HepG2 (cell line): ENCODE measurements around the gene CD28. TPM values are rescaled to one million over a fixed set of nuclear protein-coding genes. Genes with fewer than 3 reads are reported as not detected.

Source experiments
- HDAC1 ChIP-seq: sonication (generic); formaldehyde crosslinking; IDR thresholded peaks from 2 replicates; pipeline ENCODE4 v1.5.1; 2020; ENCODE audit warnings: mild to moderate bottlenecking, missing genetic modification reagents
- HMG20B ChIP-seq: conservative IDR thresholded peaks from 2 replicates; pipeline ENCODE4 v1.6.1; 2016; ENCODE audit warnings: missing genetic modification reagents, missing compliant biosample characterization
- PRPF4 ChIP-seq: fragments of 200-400 bp; formaldehyde crosslinking; IDR thresholded peaks from 2 replicates; pipeline ENCODE4 v1.6.1; 2016; ENCODE audit warnings: low read length, low read depth; ENCODE audit not compliant: poor library complexity, severe bottlenecking
- RARG ChIP-seq: sonication (generic); formaldehyde crosslinking; IDR thresholded peaks from 2 replicates; pipeline ENCODE4 v1.4.0; 2020; ENCODE audit warnings: low read depth, mild to moderate bottlenecking, missing genetic modification reagents
- THAP11 ChIP-seq: IDR thresholded peaks from 2 replicates; pipeline ENCODE4 v1.6.1; 2016; ENCODE audit warnings: missing biosample characterization, missing genetic modification reagents
- ZMAT3 ChIP-seq: sonication (generic); formaldehyde crosslinking; conservative IDR thresholded peaks from 2 replicates; pipeline ENCODE4 v1.7.0; 2021; ENCODE audit warnings: missing genetic modification reagents
- ZNF230 ChIP-seq: sonication (generic); formaldehyde crosslinking; IDR thresholded peaks from 2 replicates; pipeline ENCODE4 v1.4.0; 2020; ENCODE audit warnings: mild to moderate bottlenecking, missing genetic modification reagents
- ZNF24 ChIP-seq: fragments of 450-650 bp; IDR thresholded peaks from 2 replicates; pipeline ENCODE4 v1.6.1; 2017; ENCODE audit warnings: antibody characterized with exemption, mild to moderate bottlenecking
- ZNF547 ChIP-seq: sonication (generic); formaldehyde crosslinking; IDR thresholded peaks from 2 replicates; pipeline ENCODE4 v1.5.1; 2020; ENCODE audit warnings: mild to moderate bottlenecking, missing genetic modification reagents
- ZNF556 ChIP-seq: sonication (generic); formaldehyde crosslinking; IDR thresholded peaks from 2 replicates; pipeline ENCODE4 v1.4.0; 2020; ENCODE audit warnings: mild to moderate bottlenecking, missing genetic modification reagents, borderline replicate concordance
- polyA plus RNA-seq, 8 experiments: library from polyadenylated mRNA; depleted of rRNA in 3 of 8; stranded (reverse) in 7 of 8; unstranded in 1 of 8; fragments of >200 nt; fragmentation: Illumina TruSeq in 4 of 8; extraction: Trizol in 4 of 8; gene quantifications; 2 replicates each; pipeline versions ENCODE4 v1.2.1 to v1.2.3, GENCODE V29; 2011 to 2016; ENCODE audit warnings: low read depth in 4 of 8, missing spikeins in 1 of 8, mixed read lengths in 1 of 8; ENCODE audit not compliant: insufficient read depth in 1 of 8
- total RNA-seq, 5 experiments: library from RNA; depleted of rRNA; stranded (reverse); fragments of >200 nt; fragmentation: Illumina TruSeq; extraction: Trizol; gene quantifications; 2 replicates each; pipeline ENCODE4 v1.2.3, GENCODE V29; 2016; ENCODE audit warnings: low read depth in 1 of 5
- TF ChIP-seq, protein P1 (sequence below): sonication (generic); formaldehyde crosslinking; IDR thresholded peaks from 2 replicates; pipeline ENCODE4 v1.8.0; 2022; ENCODE audit warnings: mild to moderate bottlenecking, missing genetic modification reagents, borderline replicate concordance
- TF ChIP-seq, protein P2 (sequence below): IDR thresholded peaks from 2 replicates; pipeline ENCODE4 v1.6.1; 2016; ENCODE audit warnings: mild to moderate bottlenecking
- TF ChIP-seq, protein P3 (sequence below): sonication (generic); formaldehyde crosslinking; IDR thresholded peaks from 2 replicates; pipeline ENCODE4 v1.4.0; 2020; ENCODE audit warnings: missing genetic modification reagents, mild to moderate bottlenecking, borderline replicate concordance
- TF ChIP-seq, protein P4 (sequence below): sonication (generic); IDR thresholded peaks from 2 replicates; pipeline ENCODE4 v1.6.1; 2016; ENCODE audit warnings: low read depth, borderline replicate concordance
- TF ChIP-seq, protein P5 (sequence below): sonication (generic); formaldehyde crosslinking; conservative IDR thresholded peaks from 2 replicates; pipeline ENCODE4 v1.8.0; 2022; ENCODE audit warnings: mild to moderate bottlenecking, moderate library complexity, missing genetic modification reagents
- TF ChIP-seq, protein P6 (sequence below): sonication (generic); formaldehyde crosslinking; IDR thresholded peaks from 2 replicates; pipeline ENCODE4 v1.4.0; 2020; ENCODE audit warnings: missing genetic modification reagents
- TF ChIP-seq, protein P7 (sequence below): sonication (generic); formaldehyde crosslinking; conservative IDR thresholded peaks from 2 replicates; pipeline ENCODE4 v1.4.0; 2020; ENCODE audit warnings: missing genetic modification reagents

Gene CD28
- total and polyA plus RNA-seq, 2 of the 13 experiments (the other 11 are each of a cell fraction or from before 2014, with no cell fraction given) = not detected

DNA sequence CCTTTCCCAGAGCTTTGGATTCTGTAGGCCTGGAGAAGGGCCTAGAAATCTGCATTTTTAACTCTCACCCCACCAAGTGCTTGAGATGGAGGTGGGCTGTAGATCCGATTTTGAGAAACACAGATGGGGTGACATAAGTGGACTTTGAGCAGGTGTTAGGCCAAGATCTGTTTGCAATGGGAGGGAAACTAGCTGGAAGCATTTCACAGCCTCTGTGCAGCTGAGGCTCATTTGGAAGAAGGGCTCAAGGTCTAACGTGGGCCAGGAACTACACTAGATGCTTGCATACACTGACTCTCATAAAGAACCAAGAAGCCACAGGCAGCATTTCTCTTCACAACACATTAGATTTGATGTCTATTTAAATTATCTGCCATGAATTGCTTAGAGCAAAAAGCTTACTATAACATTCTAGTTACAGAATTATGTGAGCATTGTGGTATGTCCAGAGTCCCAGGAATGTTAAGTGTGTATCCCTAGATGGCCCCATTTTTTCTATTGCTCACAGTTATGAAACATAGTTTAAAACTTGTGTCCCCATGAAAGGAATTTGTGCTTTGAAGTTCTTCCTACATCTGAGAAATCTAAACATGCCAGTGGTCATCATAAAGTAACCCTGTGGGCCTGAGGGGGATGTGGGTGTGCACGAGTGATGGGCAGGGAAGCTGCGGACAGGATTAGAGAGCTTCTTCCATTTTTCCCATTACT is 77.2 kb downstream of the CD28 start (continued):
- TF ChIP-seq, protein P1, sequence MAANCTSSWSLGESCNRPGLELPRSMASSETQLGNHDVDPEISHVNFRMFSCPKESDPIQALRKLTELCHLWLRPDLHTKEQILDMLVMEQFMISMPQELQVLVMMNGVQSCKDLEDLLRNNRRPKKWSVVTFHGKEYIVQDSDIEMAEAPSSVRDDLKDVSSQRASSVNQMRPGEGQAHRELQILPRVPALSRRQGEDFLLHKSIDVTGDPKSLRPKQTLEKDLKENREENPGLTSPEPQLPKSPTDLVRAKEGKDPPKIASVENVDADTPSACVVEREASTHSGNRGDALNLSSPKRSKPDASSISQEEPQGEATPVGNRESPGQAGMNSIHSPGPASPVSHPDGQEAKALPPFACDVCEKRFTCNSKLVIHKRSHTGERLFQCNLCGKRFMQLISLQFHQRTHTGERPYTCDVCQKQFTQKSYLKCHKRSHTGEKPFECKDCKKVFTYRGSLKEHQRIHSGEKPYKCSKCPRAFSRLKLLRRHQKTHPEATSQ (CRISPR knock-in tag) = 0 out of 2 replicates have a peak, but pooled peaks have one; percentile 46
- 0 out of 2 replicates have a peak, but pooled peaks have one; percentile 19 for TF ChIP-seq ZNF24
- TF ChIP-seq, protein P2, sequence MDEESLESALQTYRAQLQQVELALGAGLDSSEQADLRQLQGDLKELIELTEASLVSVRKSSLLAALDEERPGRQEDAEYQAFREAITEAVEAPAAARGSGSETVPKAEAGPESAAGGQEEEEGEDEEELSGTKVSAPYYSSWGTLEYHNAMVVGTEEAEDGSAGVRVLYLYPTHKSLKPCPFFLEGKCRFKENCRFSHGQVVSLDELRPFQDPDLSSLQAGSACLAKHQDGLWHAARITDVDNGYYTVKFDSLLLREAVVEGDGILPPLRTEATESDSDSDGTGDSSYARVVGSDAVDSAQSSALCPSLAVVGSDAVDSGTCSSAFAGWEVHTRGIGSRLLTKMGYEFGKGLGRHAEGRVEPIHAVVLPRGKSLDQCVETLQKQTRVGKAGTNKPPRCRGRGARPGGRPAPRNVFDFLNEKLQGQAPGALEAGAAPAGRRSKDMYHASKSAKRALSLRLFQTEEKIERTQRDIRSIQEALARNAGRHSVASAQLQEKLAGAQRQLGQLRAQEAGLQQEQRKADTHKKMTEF (CRISPR knock-in tag) = peak; percentile 63; the same call in 1 of the 2 replicates
- TF ChIP-seq, protein P3, sequence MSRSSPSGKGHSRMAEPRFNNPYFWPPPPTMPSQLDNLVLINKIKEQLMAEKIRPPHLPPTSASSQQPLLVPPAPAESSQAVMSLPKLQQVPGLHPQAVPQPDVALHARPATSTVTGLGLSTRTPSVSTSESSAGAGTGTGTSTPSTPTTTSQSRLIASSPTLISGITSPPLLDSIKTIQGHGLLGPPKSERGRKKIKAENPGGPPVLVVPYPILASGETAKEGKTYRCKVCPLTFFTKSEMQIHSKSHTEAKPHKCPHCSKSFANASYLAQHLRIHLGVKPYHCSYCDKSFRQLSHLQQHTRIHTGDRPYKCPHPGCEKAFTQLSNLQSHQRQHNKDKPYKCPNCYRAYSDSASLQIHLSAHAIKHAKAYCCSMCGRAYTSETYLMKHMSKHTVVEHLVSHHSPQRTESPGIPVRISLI (CRISPR knock-in tag) = peak; percentile 74; the same call in 1 of the 2 replicates
- TF ChIP-seq, protein P4, sequence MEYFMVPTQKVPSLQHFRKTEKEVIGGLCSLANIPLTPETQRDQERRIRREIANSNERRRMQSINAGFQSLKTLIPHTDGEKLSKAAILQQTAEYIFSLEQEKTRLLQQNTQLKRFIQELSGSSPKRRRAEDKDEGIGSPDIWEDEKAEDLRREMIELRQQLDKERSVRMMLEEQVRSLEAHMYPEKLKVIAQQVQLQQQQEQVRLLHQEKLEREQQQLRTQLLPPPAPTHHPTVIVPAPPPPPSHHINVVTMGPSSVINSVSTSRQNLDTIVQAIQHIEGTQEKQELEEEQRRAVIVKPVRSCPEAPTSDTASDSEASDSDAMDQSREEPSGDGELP = peak; percentile 87
- TF ChIP-seq ZNF556 (CRISPR knock-in tag) = peak; percentile 40; the same call in 1 of the 2 replicates
- TF ChIP-seq HMG20B (CRISPR knock-in tag) = peak; percentile 68
- TF ChIP-seq ZNF547 = 0 out of 2 replicates have a peak, but pooled peaks have one; percentile 31
- TF ChIP-seq THAP11 (CRISPR knock-in tag) = peak; percentile 43; the same call in 1 of the 2 replicates
- peak; percentile 83 for TF ChIP-seq HDAC1 (CRISPR knock-in tag)
- peak; percentile 44; the same call in 1 of the 2 replicates for TF ChIP-seq ZMAT3 (CRISPR knock-in tag)
- no peak for TF ChIP-seq RARG (CRISPR knock-in tag)
- TF ChIP-seq, protein P5, sequence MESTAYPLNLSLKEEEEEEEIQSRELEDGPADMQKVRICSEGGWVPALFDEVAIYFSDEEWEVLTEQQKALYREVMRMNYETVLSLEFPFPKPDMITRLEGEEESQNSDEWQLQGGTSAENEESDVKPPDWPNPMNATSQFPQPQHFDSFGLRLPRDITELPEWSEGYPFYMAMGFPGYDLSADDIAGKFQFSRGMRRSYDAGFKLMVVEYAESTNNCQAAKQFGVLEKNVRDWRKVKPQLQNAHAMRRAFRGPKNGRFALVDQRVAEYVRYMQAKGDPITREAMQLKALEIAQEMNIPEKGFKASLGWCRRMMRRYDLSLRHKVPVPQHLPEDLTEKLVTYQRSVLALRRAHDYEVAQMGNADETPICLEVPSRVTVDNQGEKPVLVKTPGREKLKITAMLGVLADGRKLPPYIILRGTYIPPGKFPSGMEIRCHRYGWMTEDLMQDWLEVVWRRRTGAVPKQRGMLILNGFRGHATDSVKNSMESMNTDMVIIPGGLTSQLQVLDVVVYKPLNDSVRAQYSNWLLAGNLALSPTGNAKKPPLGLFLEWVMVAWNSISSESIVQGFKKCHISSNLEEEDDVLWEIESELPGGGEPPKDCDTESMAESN = peak; percentile 92
- TF ChIP-seq PRPF4 = no peak
- TF ChIP-seq, protein P6, sequence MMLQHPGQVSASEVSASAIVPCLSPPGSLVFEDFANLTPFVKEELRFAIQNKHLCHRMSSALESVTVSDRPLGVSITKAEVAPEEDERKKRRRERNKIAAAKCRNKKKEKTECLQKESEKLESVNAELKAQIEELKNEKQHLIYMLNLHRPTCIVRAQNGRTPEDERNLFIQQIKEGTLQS (CRISPR knock-in tag) = peak; percentile 50
- TF ChIP-seq ZNF230 (CRISPR knock-in tag) = no peak
- TF ChIP-seq, protein P7, sequence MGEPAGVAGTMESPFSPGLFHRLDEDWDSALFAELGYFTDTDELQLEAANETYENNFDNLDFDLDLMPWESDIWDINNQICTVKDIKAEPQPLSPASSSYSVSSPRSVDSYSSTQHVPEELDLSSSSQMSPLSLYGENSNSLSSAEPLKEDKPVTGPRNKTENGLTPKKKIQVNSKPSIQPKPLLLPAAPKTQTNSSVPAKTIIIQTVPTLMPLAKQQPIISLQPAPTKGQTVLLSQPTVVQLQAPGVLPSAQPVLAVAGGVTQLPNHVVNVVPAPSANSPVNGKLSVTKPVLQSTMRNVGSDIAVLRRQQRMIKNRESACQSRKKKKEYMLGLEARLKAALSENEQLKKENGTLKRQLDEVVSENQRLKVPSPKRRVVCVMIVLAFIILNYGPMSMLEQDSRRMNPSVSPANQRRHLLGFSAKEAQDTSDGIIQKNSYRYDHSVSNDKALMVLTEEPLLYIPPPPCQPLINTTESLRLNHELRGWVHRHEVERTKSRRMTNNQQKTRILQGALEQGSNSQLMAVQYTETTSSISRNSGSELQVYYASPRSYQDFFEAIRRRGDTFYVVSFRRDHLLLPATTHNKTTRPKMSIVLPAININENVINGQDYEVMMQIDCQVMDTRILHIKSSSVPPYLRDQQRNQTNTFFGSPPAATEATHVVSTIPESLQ (CRISPR knock-in tag) = no peak
